ENCODE results near the gene CNN1.

The CNN1 gene

GRCh38 chr19:11499220-11499726 lies 39.4 kb upstream of the CNN1 start:
- H3K4me3 ChIP-seq (ENCODE audit: low read length, poor library complexity, severe bottlenecking): no peak overlapping the region
- no peaks in the 10 kb centered on the region for H3F3A ChIP-seq (ENCODE audit: low read depth)
- H3K9ac ChIP-seq (ENCODE audit: low read depth, low read length, poor library complexity, severe bottlenecking): no peak overlapping the region
- no peak for TF ChIP-seq CTCF (conservative IDR thresholded peaks at IDR 0.05; ENCODE audit: low read length)
- TF ChIP-seq EZH2phosphoT487 (IDR thresholded peaks at IDR 0.05; ENCODE audit: borderline replicate concordance): no peak
- peaks cover under 1% of the 10 kb centered on the region for H3K4me1 ChIP-seq (ENCODE audit: insufficient read depth, low read length, poor library complexity, severe bottlenecking)
- H3K79me2 ChIP-seq (ENCODE audit: insufficient read depth, low read length): peaks cover 6% of the 10 kb centered on the region; the same call in 1 of the 2 replicates
- no peaks in the 10 kb centered on the region for H3K9me3 ChIP-seq (ENCODE audit: insufficient read depth, low read depth, low read length)
- H4K20me1 ChIP-seq (ENCODE audit: insufficient read depth, low read length, poor library complexity, severe bottlenecking): peaks cover 4% of the 10 kb centered on the region
- no peaks in the 10 kb centered on the region for H3K27me3 ChIP-seq (ENCODE audit: insufficient read depth, low read length, poor library complexity, severe bottlenecking)
- no peak overlapping the region for H2AFZ ChIP-seq (ENCODE audit: low read length)
- peaks cover 6% of the 10 kb centered on the region; the same call in 1 of the 2 replicates for H3K36me3 ChIP-seq (ENCODE audit: insufficient read depth, low read length)
- H3K9me2 ChIP-seq (replicated peaks; ENCODE audit: low read depth, low read length): no peaks in the 10 kb centered on the region
- no peak overlapping the region for H3K4me2 ChIP-seq (ENCODE audit: low read depth, low read length, poor library complexity, severe bottlenecking)

DNA sequence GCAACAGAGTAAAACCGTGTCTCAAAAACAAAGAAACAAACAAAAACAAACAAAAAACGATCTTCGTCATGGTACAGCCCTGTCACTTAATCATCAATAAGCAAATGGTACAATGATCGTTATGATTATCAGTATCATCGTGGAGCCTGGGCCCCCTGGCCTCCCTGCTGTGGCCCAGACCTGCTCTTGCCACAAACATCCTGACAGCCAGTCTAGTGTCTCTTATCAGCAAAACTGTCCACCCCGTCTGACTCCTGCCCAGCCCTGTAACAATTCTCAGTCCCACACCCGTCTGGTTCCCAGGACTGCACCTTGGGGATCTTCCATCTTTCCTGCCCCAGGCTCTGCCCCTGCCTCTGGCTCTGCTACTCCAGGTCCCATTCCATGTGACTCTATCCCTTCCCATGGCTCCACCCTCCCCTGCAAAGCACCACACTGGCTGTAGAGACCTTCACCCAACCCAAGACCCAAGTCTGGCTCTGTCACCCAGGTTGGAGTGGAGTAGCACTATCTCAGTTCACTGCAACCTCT lies 38.7 kb upstream of the CNN1 start:
- no peak overlapping the region for H3K4me3 ChIP-seq (ENCODE audit: low read length, poor library complexity, severe bottlenecking)
- peaks cover 4% of the 10 kb centered on the region for H4K20me1 ChIP-seq (ENCODE audit: insufficient read depth, low read length, poor library complexity, severe bottlenecking)
- H3K9ac ChIP-seq (ENCODE audit: low read depth, low read length, poor library complexity, severe bottlenecking): no peak overlapping the region
- H3K4me2 ChIP-seq (ENCODE audit: low read depth, low read length, poor library complexity, severe bottlenecking): no peak overlapping the region
- H3F3A ChIP-seq (ENCODE audit: low read depth): no peaks in the 10 kb centered on the region
- H3K9me3 ChIP-seq (ENCODE audit: insufficient read depth, low read depth, low read length): no peaks in the 10 kb centered on the region
- no peak for TF ChIP-seq CTCF (conservative IDR thresholded peaks at IDR 0.05; ENCODE audit: low read length)
- TF ChIP-seq EZH2phosphoT487 (IDR thresholded peaks at IDR 0.05; ENCODE audit: borderline replicate concordance): no peak
- no peaks in the 10 kb centered on the region for H3K27me3 ChIP-seq (ENCODE audit: insufficient read depth, low read length, poor library complexity, severe bottlenecking)
- H3K9me2 ChIP-seq (replicated peaks; ENCODE audit: low read depth, low read length): no peaks in the 10 kb centered on the region
- H3K4me1 ChIP-seq (ENCODE audit: insufficient read depth, low read length, poor library complexity, severe bottlenecking): peaks cover 6% of the 10 kb centered on the region
- peaks cover 6% of the 10 kb centered on the region; the same call in 1 of the 2 replicates for H3K36me3 ChIP-seq (ENCODE audit: insufficient read depth, low read length)
- no peak overlapping the region for H2AFZ ChIP-seq (ENCODE audit: low read length)
- peaks cover 13% of the 10 kb centered on the region; the same call in 1 of the 2 replicates for H3K79me2 ChIP-seq (ENCODE audit: insufficient read depth, low read length)

GRCh38 chr19:11504502-11505031 lies 34.1 kb upstream of the CNN1 start:
- Histone ChIP-seq H3K27me3 (ENCODE audit: insufficient read depth, low read length, poor library complexity, severe bottlenecking) (no peaks in the 10 kb centered on the region), H4K20me1 (ENCODE audit: insufficient read depth, low read length, poor library complexity, severe bottlenecking) (no peaks in the 10 kb centered on the region), H3K36me3 (ENCODE audit: insufficient read depth, low read length) (no peaks in the 10 kb centered on the region), H2AFZ (ENCODE audit: low read length) (peak overlapping the region; percentile 77), H3K79me2 (ENCODE audit: insufficient read depth, low read length) (peaks cover 24% of the 10 kb centered on the region), H3K9me2 (replicated peaks; ENCODE audit: low read depth, low read length) (no peaks in the 10 kb centered on the region), H3K4me3 (ENCODE audit: low read length, poor library complexity, severe bottlenecking) (peak overlapping the region; percentile 77), H3K9me3 (ENCODE audit: insufficient read depth, low read depth, low read length) (no peaks in the 10 kb centered on the region), H3K9ac (ENCODE audit: low read depth, low read length, poor library complexity, severe bottlenecking) (peak overlapping the region; percentile 81), H3F3A (ENCODE audit: low read depth) (no peaks in the 10 kb centered on the region), H3K4me1 (ENCODE audit: insufficient read depth, low read length, poor library complexity, severe bottlenecking) (peaks cover 11% of the 10 kb centered on the region), H3K4me2 (ENCODE audit: low read depth, low read length, poor library complexity, severe bottlenecking) (peak overlapping the region; percentile 83)
- TF ChIP-seq EZH2phosphoT487 (IDR thresholded peaks at IDR 0.05; ENCODE audit: borderline replicate concordance): no peak
- TF ChIP-seq CTCF (conservative IDR thresholded peaks at IDR 0.05; ENCODE audit: low read length): no peak

All from Loucy (cell line).